SK-N-SH (cell line): ENCODE measurements around the gene CEP120. TPM values are rescaled to one million over a fixed set of nuclear protein-coding genes. Genes with fewer than 3 reads are reported as not detected.
"Not testable (repeated sequence)": the region's sequence is repeated elsewhere in the genome, so short reads cannot be mapped to it uniquely, and the experiment has no call there.

Experiments used
- CTCF ChIA-PET: fragments of 300-600, 350-600 bp; formaldehyde crosslinking; extraction: SDS; loops from one replicate; lab custom pipeline; 2021; lab: Yijun Ruan, JAX
- POLR2A ChIA-PET: fragments of 350-600 bp; sonication (Branson Sonifier 250); formaldehyde crosslinking; extraction: SDS; loops from one replicate; lab custom pipeline; 2020; ENCODE audit warnings: antibody characterized with exemption, inconsistent platforms; lab: Yijun Ruan, JAX
- DNase-seq: peaks from one replicate; pipeline ENCODE4 v3.0.0; 2012
- H2AFZ ChIP-seq: fragments of 200-600 bp; sonication (generic); 2 replicates; pipeline ENCODE4 v1.8.1; 2016; ENCODE audit warnings: antibody characterized with exemption, mild to moderate bottlenecking, low read depth
- H3F3A ChIP-seq: fragments of 200-600 bp; sonication (generic); replicated peaks from 2 replicates; pipeline ENCODE3; 2016; ENCODE audit warnings: antibody characterized with exemption, mild to moderate bottlenecking; ENCODE audit not compliant: insufficient read depth
- H3K27ac ChIP-seq, 2 experiments: fragments of 200-500 bp in 1 of 2; fragments of 200-600 bp in 1 of 2; sonication (Bioruptor generic) in 1 of 2; sonication (generic), shearing (Covaris generic) in 1 of 2; 2 replicates each; pipeline versions ENCODE4 v1.5.1 to v1.6.1; 2014 to 2016; ENCODE audit warnings: low read depth in 2 of 2, inconsistent platforms in 1 of 2, low read length in 1 of 2, mild to moderate bottlenecking in 1 of 2, mixed read lengths in 1 of 2
- H3K27me3 ChIP-seq: fragments of 200-600 bp; sonication (generic), shearing (Covaris generic); 2 replicates; pipeline ENCODE4 v1.6.1; 2016; ENCODE audit warnings: mixed run types; ENCODE audit not compliant: insufficient read depth
- H3K36me3 ChIP-seq, 2 experiments: fragments of 200-500 bp in 1 of 2; fragments of 200-600 bp in 1 of 2; sonication (Bioruptor generic) in 1 of 2; sonication (generic) in 1 of 2; replicated peaks in 1 of 2; 2 replicates each; pipeline versions ENCODE3 to v1.5.1; 2014 to 2016; ENCODE audit warnings: low read length in 1 of 2, mild to moderate bottlenecking in 1 of 2; ENCODE audit not compliant: insufficient read depth in 2 of 2, control insufficient read depth in 1 of 2
- H3K4me1 ChIP-seq, 2 experiments: fragments of 200-500 bp in 1 of 2; fragments of 200-600 bp in 1 of 2; sonication (Bioruptor generic) in 1 of 2; sonication (generic), shearing (Covaris generic) in 1 of 2; 2 replicates each; pipeline versions ENCODE4 v1.5.1 to v1.6.1; 2014 to 2016; ENCODE audit warnings: low read depth in 1 of 2, low read length in 1 of 2, mixed run types in 1 of 2; ENCODE audit not compliant: insufficient read depth in 2 of 2, control insufficient read depth in 1 of 2
- H3K4me2 ChIP-seq: fragments of 200-600 bp; sonication (generic), shearing (Covaris generic); 2 replicates; pipeline ENCODE4 v1.6.1; 2017; ENCODE audit warnings: mixed run types
- H3K4me3 ChIP-seq, 2 experiments: fragments of 200-500 bp in 1 of 2; fragments of 200-600 bp in 1 of 2; sonication (Bioruptor generic) in 1 of 2; sonication (generic), shearing (Covaris generic) in 1 of 2; 2 replicates each; pipeline versions ENCODE4 v1.5.1 to v1.8.1; 2014 to 2016; ENCODE audit warnings: low read depth in 2 of 2, inconsistent platforms in 1 of 2, low read length in 1 of 2, mild to moderate bottlenecking in 1 of 2, mixed read lengths in 1 of 2, moderate library complexity in 1 of 2
- H3K79me2 ChIP-seq: fragments of 200-600 bp; sonication (generic); 2 replicates; pipeline ENCODE4 v1.8.1; 2017; ENCODE audit warnings: mild to moderate bottlenecking; ENCODE audit not compliant: insufficient read depth
- H3K9ac ChIP-seq: fragments of 200-600 bp; sonication (generic); 2 replicates; pipeline ENCODE4 v1.6.1; 2017; ENCODE audit warnings: mixed run types
- H3K9me2 ChIP-seq: fragments of 200-600 bp; sonication (generic); 2 replicates; pipeline ENCODE4 v1.6.1; 2017; ENCODE audit warnings: mixed run types
- H3K9me3 ChIP-seq: fragments of 200-600 bp; sonication (generic); 2 replicates; pipeline ENCODE4 v1.6.1; 2017; ENCODE audit warnings: mixed run types, mild to moderate bottlenecking, moderate library complexity
- H4K20me1 ChIP-seq: fragments of 200-600 bp; sonication (generic); 2 replicates; pipeline ENCODE4 v1.6.1; 2017; ENCODE audit warnings: mild to moderate bottlenecking, mixed run types; ENCODE audit not compliant: insufficient read depth
- ELF1 ChIP-seq: IDR thresholded peaks from 2 replicates; pipeline ENCODE4 v1.4.0; 2012
- EZH2phosphoT487 ChIP-seq: fragments of 200-600 bp; sonication (generic); IDR thresholded peaks from 2 replicates; pipeline ENCODE4 v1.6.1; 2017; ENCODE audit warnings: low read depth, mixed run types, mild to moderate bottlenecking, antibody characterized with exemption, moderate library complexity, borderline replicate concordance
- FOSL2 ChIP-seq: IDR thresholded peaks from 2 replicates; pipeline ENCODE4 v1.4.0; 2012; ENCODE audit warnings: low read depth, mild to moderate bottlenecking, moderate library complexity, borderline replicate concordance
- FOXJ3 ChIP-seq: sonication (generic); formaldehyde crosslinking; IDR thresholded peaks from 2 replicates; pipeline ENCODE4 v1.5.1; 2020; ENCODE audit warnings: mild to moderate bottlenecking, missing genetic modification reagents
- FOXM1 ChIP-seq: IDR thresholded peaks from 2 replicates; pipeline ENCODE4 v1.4.0; 2012; ENCODE audit warnings: low read depth, mild to moderate bottlenecking
- GATA2 ChIP-seq: sonication (generic); formaldehyde crosslinking; IDR thresholded peaks from 2 replicates; pipeline ENCODE4 v1.5.0; 2020; ENCODE audit warnings: mild to moderate bottlenecking, missing genetic modification reagents
- JUND ChIP-seq: IDR thresholded peaks from 2 replicates; pipeline ENCODE4 v1.4.0; 2012
- RXRA ChIP-seq: IDR thresholded peaks from 2 replicates; pipeline ENCODE4 v1.4.0; 2012; ENCODE audit warnings: low read depth, mild to moderate bottlenecking, borderline replicate concordance
- YY1 ChIP-seq: IDR thresholded peaks from 2 replicates; pipeline ENCODE4 v1.4.0; 2012; ENCODE audit warnings: low read depth, mild to moderate bottlenecking
- WGBS: methylation state at CpG from one replicate; pipeline ENCODE4 v1.1.6; 2017; ENCODE audit warnings: low lambda C conversion rate; 5-methylcytosine and 5-hydroxymethylcytosine counted together
- polyA plus RNA-seq, 3 experiments: library from polyadenylated mRNA; depleted of rRNA; stranded (reverse); fragments of >200 nt; gene quantifications; 2 replicates each; pipeline ENCODE4 v1.2.3, GENCODE V29; 2012
- TF ChIP-seq, protein P1 (sequence below): IDR thresholded peaks from 2 replicates; pipeline ENCODE4; 2012
- TF ChIP-seq, protein P2 (sequence below): IDR thresholded peaks from 2 replicates; pipeline ENCODE4 v1.6.1; 2012; ENCODE audit warnings: mild to moderate bottlenecking, low read depth, low read length, moderate library complexity
- TF ChIP-seq, protein P3 (sequence below): fragments of 150-350 bp; IDR thresholded peaks from 2 replicates; pipeline ENCODE4 v1.6.1; 2016; ENCODE audit warnings: mild to moderate bottlenecking, low read depth, low read length

The CEP120 gene
- polyA plus RNA-seq, 1 of the 3 experiments (the other 2 are of a cell fraction): 5.0 TPM

DNA sequence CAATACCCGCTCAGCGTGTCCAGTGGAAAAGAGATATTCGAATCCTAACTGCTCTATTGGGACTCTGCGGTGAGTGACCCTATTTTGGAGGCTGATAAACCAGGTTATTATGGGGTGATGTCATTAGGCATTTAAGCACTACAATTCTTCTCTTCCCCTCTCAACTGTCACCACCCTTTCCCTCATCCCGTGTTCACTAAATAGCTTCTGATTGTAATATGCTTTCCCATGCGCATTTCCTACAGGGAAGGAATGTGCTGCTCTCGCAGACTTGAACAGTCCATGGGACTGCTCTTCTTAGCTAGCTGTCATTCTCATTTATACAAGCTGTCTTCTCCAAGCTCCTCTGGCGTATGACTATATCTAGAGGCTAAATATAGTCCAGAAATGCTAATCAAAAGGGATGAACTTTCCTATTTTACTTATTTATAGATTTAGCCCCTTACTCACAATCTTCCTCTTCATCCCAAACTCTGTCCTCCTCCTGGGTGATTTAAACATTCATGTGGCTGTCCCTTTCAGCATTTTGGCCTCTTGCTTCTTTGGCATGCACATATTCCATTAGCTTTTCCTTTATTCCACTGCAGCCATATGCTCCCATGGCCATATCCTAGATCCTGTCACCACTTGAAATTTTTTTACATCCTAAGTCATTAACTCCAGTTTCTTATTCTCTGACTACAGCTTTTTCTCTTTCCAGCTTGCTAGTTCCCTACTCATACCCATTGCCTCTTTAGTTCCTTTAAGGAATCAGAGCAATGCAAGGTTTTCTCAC is 49.1 kb upstream of the CEP120 start (continued):
- TF ChIP-seq, protein P1, sequence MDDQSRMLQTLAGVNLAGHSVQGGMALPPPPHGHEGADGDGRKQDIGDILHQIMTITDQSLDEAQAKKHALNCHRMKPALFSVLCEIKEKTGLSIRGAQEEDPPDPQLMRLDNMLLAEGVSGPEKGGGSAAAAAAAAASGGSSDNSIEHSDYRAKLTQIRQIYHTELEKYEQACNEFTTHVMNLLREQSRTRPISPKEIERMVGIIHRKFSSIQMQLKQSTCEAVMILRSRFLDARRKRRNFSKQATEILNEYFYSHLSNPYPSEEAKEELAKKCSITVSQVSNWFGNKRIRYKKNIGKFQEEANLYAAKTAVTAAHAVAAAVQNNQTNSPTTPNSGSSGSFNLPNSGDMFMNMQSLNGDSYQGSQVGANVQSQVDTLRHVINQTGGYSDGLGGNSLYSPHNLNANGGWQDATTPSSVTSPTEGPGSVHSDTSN: no peak
- no peak for TF ChIP-seq GATA2 (CRISPR knock-in tag)
- TF ChIP-seq, protein P2, sequence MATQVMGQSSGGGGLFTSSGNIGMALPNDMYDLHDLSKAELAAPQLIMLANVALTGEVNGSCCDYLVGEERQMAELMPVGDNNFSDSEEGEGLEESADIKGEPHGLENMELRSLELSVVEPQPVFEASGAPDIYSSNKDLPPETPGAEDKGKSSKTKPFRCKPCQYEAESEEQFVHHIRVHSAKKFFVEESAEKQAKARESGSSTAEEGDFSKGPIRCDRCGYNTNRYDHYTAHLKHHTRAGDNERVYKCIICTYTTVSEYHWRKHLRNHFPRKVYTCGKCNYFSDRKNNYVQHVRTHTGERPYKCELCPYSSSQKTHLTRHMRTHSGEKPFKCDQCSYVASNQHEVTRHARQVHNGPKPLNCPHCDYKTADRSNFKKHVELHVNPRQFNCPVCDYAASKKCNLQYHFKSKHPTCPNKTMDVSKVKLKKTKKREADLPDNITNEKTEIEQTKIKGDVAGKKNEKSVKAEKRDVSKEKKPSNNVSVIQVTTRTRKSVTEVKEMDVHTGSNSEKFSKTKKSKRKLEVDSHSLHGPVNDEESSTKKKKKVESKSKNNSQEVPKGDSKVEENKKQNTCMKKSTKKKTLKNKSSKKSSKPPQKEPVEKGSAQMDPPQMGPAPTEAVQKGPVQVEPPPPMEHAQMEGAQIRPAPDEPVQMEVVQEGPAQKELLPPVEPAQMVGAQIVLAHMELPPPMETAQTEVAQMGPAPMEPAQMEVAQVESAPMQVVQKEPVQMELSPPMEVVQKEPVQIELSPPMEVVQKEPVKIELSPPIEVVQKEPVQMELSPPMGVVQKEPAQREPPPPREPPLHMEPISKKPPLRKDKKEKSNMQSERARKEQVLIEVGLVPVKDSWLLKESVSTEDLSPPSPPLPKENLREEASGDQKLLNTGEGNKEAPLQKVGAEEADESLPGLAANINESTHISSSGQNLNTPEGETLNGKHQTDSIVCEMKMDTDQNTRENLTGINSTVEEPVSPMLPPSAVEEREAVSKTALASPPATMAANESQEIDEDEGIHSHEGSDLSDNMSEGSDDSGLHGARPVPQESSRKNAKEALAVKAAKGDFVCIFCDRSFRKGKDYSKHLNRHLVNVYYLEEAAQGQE: no peak
- TF ChIP-seq FOXJ3 (CRISPR knock-in tag): no peak

DNA sequence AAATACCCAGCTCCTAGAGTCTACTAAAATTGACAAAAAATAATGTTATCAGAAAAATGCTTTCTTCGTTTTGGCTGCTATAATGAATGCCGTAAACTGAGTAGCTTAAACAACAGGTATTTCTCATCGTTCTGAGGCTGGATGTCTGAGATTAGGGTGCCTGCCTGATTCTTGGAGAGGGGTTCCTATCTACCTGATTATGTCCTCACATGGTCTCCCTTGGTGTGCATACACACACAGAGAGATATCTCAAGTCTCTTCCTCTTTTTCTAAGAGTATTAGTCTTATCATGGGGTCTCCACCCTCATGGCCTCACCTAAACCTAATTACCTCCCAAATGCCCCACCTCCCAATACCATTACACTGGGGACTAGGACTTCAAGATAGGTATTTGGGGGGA is 48.2 kb upstream of the CEP120 start:
- POLR2A ChIA-PET: no interaction called here
- Histone ChIP-seq H4K20me1 (no peaks in the 10 kb centered on the region), H3K27ac (no peak overlapping the region), H3K27me3 (no peaks in the 10 kb centered on the region), H3K9me2 (no peaks in the 10 kb centered on the region), H2AFZ (no peak overlapping the region), H3K36me3 (no peaks in the 10 kb centered on the region), H3K9me3 (no peaks in the 10 kb centered on the region), H3K4me3 (no peak overlapping the region), H3K79me2 (no peaks in the 10 kb centered on the region), H3K4me2 (no peak overlapping the region), H3K9ac (no peak overlapping the region), H3K4me1 (no peaks in the 10 kb centered on the region), H3F3A (no peaks in the 10 kb centered on the region)
- no peak for DNase-seq
- TF ChIP-seq FOSL2 (no peak), RXRA (no peak), EZH2phosphoT487 (no peak), FOXM1 (no peak), GATA2 (CRISPR knock-in tag) (no peak), YY1 (no peak), JUND (no peak), FOXJ3 (CRISPR knock-in tag) (no peak), ELF1 (no peak)
- TF ChIP-seq, protein P3, sequence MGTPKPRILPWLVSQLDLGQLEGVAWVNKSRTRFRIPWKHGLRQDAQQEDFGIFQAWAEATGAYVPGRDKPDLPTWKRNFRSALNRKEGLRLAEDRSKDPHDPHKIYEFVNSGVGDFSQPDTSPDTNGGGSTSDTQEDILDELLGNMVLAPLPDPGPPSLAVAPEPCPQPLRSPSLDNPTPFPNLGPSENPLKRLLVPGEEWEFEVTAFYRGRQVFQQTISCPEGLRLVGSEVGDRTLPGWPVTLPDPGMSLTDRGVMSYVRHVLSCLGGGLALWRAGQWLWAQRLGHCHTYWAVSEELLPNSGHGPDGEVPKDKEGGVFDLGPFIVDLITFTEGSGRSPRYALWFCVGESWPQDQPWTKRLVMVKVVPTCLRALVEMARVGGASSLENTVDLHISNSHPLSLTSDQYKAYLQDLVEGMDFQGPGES: no peak
- TF ChIP-seq, all 33 proteins: peak for 0
- WGBS: 53% methylated on average over 3 of the region's 3 CpGs
- CTCF ChIA-PET: interaction anchor here (1.0 kb wide), 1 partner anchor 140 kb away, joined by 3 read pairs; no protein-coding TSS in a partner anchor

DNA sequence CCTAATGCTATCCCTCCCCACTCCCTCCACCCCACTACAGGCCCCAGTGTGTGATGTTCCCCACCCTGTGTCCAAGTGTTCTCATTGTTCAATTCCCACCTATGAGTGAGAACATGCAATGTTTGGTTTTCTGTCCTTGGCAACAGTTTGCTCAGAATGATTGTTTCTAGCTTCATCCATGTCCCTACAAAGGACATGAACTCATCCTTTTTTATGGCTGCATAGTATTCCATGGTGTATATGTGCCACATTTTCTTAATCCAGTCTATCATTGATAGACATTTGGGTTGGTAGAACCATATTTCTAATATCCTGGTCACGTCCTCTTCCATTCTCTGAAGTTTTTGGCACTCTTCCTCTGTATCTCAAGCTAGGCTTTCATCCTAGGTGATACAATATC is 43.6 kb upstream of the CEP120 start:
- H3F3A ChIP-seq, H3K4me3 ChIP-seq, H3K9me2 ChIP-seq, DNase-seq, H3K4me2 ChIP-seq, H3K4me1 ChIP-seq, H3K27ac ChIP-seq, POLR2A ChIA-PET, H3K27me3 ChIP-seq, H3K9ac ChIP-seq, H3K9me3 ChIP-seq, H2AFZ ChIP-seq, CTCF ChIA-PET, H3K36me3 ChIP-seq, H4K20me1 ChIP-seq, H3K79me2 ChIP-seq: not testable (repeated sequence)
- WGBS: 25% methylated on average over 1 of the region's 1 CpG
